ENCODE measurements around the gene ELMO2. TPM values are rescaled to one million over a fixed set of nuclear protein-coding genes. Genes with fewer than 3 reads are reported as not detected.

The ELMO2 gene
- 10 to 100 TPM; 61.1 to 71.7 (median 67.4) TPM for polyA plus RNA-seq (ENCODE audit: insufficient read length in 4 of 4)

- peak; percentile 86 to 94 (median 94) for DNase-seq (ENCODE audit: low read depth in 4 of 4, low spot score in 3 of 4)
Measured at GRCh38 chr20:46406200-46406985, at the start of gene ELMO2. Gene ELMO2, minus strand, starts transcription at chr20:46406615. Its CDS starts 12,133 bp downstream, at chr20:46394482.

DNA sequence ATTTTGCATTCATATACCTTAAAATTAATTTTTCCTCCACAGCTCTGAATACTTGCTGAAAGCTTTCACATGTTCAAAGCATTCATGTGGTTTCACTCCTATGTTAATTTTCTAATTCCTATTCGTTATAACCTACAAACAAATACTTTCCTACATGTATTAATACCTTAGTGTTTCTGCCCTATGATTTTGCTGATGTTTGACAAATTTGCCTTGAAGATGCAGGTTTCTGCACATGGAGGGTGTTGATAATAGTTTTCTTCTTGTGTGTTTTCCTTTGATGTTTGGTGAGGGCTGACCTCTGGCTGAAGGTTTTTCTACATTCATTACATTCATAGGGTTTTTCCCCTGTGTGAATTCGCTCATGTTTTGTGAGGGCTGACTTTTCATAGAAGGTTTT is 49.3 kb upstream of the ELMO2 start:
- no peak for DNase-seq (ENCODE audit: low read depth in 4 of 4, low spot score in 3 of 4)

DNA sequence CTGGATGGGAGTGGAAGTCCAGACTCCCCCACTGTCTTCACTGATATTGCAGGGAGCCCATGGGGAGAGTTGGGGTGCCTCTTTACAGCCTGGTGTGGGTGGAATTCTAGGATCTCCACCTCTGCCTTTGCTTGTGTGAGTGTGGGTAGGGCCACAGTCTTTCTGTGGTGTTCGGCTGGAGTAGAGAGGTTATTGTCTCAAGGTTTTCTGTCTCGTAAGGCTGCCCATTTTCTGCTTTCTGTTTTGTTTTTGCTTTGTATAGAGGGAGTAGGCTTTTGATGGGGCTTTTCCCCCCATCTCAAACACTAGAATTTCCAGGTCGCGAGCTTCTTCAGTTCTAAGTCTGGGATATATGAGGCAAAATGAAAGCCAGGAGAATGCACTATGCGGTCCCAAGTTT is 40.4 kb upstream of the ELMO2 start:
- DNase-seq (ENCODE audit: low read depth in 4 of 4, low spot score in 3 of 4) = no peak

DNA sequence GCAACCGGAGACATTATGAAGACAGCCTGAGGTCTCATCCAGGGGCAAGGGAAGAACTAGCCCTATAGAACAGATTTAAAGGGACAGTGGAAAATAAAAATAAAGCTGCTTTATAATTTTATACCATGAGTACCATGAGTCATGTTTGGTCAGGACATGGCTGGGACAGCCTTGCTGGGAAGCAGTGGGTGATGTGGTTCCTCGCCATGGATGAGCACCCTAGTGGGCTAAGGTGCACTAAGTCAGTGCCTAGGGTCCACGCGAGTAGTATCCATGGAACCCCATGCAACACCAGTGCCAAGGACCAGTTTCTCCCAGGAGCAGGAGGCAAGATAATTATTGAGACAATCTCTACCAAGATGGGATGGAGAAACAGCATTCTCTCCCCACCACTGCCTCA is 33.4 kb upstream of the ELMO2 start:
- no peak for DNase-seq (ENCODE audit: low read depth in 4 of 4, low spot score in 3 of 4)

GRCh38 chr20:46438156-46438750 is 31.8 kb upstream of the ELMO2 start:
- no peak for DNase-seq (ENCODE audit: low read depth in 4 of 4, low spot score in 3 of 4)

DNA sequence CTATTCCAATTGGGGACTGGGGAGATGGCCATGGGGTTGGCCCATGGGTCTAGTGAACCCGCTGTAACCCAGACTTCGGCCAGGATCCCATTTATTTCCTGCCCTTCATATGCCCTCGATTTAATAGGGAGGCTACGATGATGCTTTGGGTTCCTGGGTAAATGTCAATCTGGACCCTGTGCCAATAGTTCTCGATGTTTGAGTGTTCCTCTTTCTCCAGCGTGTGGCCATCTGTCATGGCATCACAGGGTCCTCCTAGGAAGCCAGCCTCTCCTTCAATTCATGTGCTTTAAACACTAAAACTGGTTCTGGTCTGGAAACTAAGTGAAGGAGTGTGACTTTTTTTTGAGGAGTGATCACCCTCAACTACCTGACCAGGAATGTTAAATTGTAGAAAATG is 28.7 kb upstream of the ELMO2 start:
- DNase-seq (ENCODE audit: low read depth in 4 of 4, low spot score in 3 of 4) = no peak

- DNase-seq (ENCODE audit: low read depth in 4 of 4, low spot score in 3 of 4) = no peak
Measured at GRCh38 chr20:46434597-46434996, 28.2 kb upstream of the ELMO2 start.

DNA sequence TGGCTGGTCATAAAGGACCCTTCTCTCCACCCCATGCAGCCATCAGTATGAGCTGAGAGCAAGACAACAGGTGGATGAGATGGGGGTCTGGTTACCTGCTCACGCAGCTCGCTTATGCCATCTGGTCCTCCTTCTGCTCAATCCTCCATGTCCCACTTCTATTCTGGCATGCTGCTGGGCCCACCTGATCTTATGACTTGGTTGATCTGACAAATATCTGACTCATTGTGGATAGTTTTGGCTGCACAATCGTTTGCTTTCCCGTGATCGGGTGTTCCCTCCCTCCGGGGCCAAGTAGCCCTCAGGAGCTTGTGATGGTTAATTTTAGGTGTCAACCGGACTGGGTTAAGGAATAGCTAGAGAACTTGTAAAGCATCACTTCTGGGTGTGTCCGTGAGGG is 26.6 kb upstream of the ELMO2 start:
- no peak for DNase-seq (ENCODE audit: low read depth in 4 of 4, low spot score in 3 of 4)

DNA sequence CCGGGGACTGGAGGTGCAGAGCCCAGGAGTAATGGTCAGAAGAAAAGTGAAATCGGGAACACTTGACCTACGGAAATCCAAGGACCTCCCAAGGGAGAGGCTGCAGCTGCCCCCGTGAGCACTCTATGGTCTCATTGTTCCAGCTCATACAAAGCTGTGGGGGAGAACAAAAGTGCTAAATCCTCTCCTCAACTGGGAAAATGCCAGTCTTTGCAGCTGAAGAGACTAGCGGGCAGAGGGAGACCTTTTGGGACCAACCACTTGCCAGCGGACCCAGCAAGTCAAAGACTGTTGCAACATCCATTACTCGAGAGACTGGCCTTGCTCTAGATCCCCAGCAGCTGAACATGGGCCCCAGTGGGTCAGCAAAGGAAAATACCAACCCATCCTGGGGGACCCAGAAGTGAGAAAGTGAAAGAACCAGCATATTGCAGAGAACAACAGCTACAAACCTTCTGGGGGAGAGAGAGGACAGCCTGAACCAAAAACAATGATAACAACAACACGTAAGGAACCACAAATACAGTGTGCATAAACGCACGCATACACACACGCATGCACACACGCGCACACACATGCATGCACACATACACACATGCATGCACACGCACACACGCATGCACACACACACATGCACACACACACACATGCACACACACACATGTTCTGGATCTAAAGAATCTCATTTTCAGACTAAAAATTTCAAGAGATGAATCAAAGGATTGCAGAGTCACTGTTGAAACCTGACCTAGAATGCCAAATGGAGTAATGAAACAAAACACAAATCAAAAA is 24.7 kb upstream of the ELMO2 start:
- no peak for DNase-seq (ENCODE audit: low read depth in 4 of 4, low spot score in 3 of 4)

GRCh38 chr20:46427384-46427783 is 21.0 kb upstream of the ELMO2 start:
- DNase-seq (ENCODE audit: low read depth in 4 of 4, low spot score in 3 of 4) = no peak

GRCh38 chr20:46423882-46424482 is 17.6 kb upstream of the ELMO2 start:
- no peak for DNase-seq (ENCODE audit: low read depth in 4 of 4, low spot score in 3 of 4)

- no peak for DNase-seq (ENCODE audit: low read depth in 4 of 4, low spot score in 3 of 4)
Measured at GRCh38 chr20:46423342-46423741, 16.9 kb upstream of the ELMO2 start.

DNA sequence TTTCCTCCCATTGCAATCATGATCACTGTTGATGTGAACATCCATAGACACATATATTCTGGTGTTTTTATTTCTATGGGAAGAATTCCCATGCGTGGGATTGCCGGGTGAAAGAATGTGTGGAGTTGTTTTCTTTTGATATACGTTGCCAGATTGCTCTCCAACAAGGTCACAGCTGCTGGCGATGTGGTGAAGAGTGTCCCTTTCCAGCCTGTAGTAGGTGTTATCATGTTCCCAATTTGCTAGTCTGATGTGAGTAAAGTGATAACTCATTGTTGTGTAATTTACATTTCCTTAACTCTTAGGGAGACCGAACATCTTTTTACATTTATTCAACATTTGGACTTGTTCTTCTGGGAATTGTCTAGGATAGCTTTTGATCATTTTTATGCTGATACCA is 14.5 kb upstream of the ELMO2 start:
- DNase-seq (ENCODE audit: low read depth in 4 of 4, low spot score in 3 of 4) = no peak

DNA sequence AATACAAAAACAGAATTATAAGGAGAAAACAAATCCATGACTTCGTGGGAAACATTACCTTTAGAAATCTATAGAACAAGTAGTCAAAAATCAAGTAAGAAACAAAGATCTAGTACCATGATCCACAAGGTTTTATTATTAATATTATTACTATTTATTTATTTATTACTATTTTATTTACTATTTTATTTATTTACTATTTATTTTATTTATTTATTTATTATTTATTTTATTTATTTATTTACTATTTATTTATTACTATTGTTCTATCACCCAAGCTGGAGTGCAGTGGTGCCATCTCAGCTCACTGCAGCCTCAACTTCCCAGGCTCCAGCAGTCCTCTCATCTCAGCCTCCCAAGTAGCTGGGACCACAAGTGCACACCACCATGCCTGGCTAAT is 13.5 kb upstream of the ELMO2 start:
- no peak for DNase-seq (ENCODE audit: low read depth in 4 of 4, low spot score in 3 of 4)

- no peak for DNase-seq (ENCODE audit: low read depth in 4 of 4, low spot score in 3 of 4)
Measured at GRCh38 chr20:46416839-46417238, 10.4 kb upstream of the ELMO2 start.

DNA sequence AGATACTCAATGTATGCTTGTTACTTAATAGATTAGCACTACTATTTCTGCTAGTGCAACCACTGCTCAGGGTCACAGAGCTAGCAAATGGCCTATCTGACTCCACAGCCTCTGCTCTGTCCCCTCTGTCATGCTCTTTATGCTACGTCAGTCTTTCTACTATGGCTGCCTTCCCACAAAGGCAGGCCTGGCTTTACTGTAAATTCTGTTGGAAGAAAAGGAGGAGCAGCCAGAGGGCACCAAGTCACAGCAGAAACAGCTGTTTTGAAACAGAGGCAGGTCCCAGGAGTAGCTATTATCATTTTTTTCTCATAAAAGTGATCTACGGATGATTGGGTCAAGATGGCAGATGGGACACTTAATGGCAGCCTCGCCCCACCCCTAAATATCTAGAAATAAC is 10.0 kb upstream of the ELMO2 start:
- DNase-seq (ENCODE audit: low read depth in 4 of 4, low spot score in 3 of 4) = no peak

- DNase-seq (ENCODE audit: low read depth in 4 of 4, low spot score in 3 of 4) = no peak
Measured at GRCh38 chr20:46415773-46416172, 9.4 kb upstream of the ELMO2 start.

- DNase-seq (ENCODE audit: low read depth in 4 of 4, low spot score in 3 of 4) = no peak
Measured at GRCh38 chr20:46414608-46415007, 8.2 kb upstream of the ELMO2 start.

GRCh38 chr20:46411637-46412036 is 5.2 kb upstream of the ELMO2 start:
- DNase-seq (ENCODE audit: low read depth in 4 of 4, low spot score in 3 of 4) = no peak

GRCh38 chr20:46408281-46408731 is 1.9 kb upstream of the ELMO2 start:
- DNase-seq (ENCODE audit: low read depth in 4 of 4, low spot score in 3 of 4) = no peak

DNA sequence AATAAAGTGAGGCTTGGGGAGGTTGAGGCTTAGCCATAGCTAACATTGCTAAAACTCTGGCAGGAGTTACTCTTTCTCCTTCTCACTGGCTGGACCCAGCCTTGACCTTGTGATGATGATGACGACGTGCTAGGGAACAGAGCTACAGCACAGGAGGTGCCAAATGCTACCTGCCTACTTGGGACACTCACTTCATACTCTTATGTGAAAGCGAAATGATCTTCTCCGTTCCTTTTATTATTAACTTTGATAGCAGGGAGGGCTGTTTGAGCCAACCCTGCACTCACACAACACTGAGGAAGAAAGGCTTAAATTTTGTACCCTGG is 1.2 kb upstream of the ELMO2 start:
- DNase-seq (ENCODE audit: low read depth in 4 of 4, low spot score in 3 of 4) = no peak

Measured in left renal pelvis (tissue), 4 donors.